ENCODE data around the gene CCSER1.
"Not testable (repeated sequence)": the region's sequence is repeated elsewhere in the genome, so short reads cannot be mapped to it uniquely, and the experiment has no call there.

Gene CCSER1

GRCh38 chr4:91212211-91212610, 1085.0 kb downstream of the CCSER1 start:
- DNase-seq: no peak

- not testable (repeated sequence) for DNase-seq
These were observed 1090.7 kb downstream of the CCSER1 start for GRCh38 chr4:91217831-91218403.

- no peak for DNase-seq
These were observed 1093.1 kb downstream of the CCSER1 start for GRCh38 chr4:91220315-91220714.

- no peak for DNase-seq
These were observed 1094.8 kb downstream of the CCSER1 start for GRCh38 chr4:91222014-91222413.

GRCh38 chr4:91226867-91227266, 1099.7 kb downstream of the CCSER1 start:
- no peak for DNase-seq

GRCh38 chr4:91228659-91229058, 1101.5 kb downstream of the CCSER1 start:
- no peak for DNase-seq

- no peak for DNase-seq
These were observed 1106.0 kb downstream of the CCSER1 start for GRCh38 chr4:91233164-91233563.

GRCh38 chr4:91243132-91243531, 1115.9 kb downstream of the CCSER1 start:
- DNase-seq: no peak

- DNase-seq: no peak
These were observed 1128.8 kb downstream of the CCSER1 start for GRCh38 chr4:91256043-91256442.

- no peak for DNase-seq
These were observed 1129.6 kb downstream of the CCSER1 start for GRCh38 chr4:91256751-91257150.

GRCh38 chr4:91257721-91258120, 1130.5 kb downstream of the CCSER1 start:
- no peak for DNase-seq

- DNase-seq: no peak
These were observed 1131.1 kb downstream of the CCSER1 start for GRCh38 chr4:91258326-91258725.

- no peak for DNase-seq
These were observed 1140.3 kb downstream of the CCSER1 start for GRCh38 chr4:91267543-91267942.

- not testable (repeated sequence) for DNase-seq
These were observed 1141.3 kb downstream of the CCSER1 start for GRCh38 chr4:91268481-91268880.

GRCh38 chr4:91268913-91269312, 1141.7 kb downstream of the CCSER1 start:
- no peak for DNase-seq

- DNase-seq: no peak
These were observed 1152.7 kb downstream of the CCSER1 start for GRCh38 chr4:91279899-91280298.

- no peak for DNase-seq
These were observed 1153.5 kb downstream of the CCSER1 start for GRCh38 chr4:91280551-91281290.

GRCh38 chr4:91282217-91282616, 1155.0 kb downstream of the CCSER1 start:
- no peak for DNase-seq

GRCh38 chr4:91283726-91284230, 1156.6 kb downstream of the CCSER1 start:
- no peak for DNase-seq

- no peak for DNase-seq
These were observed 1157.3 kb downstream of the CCSER1 start for GRCh38 chr4:91284480-91284879.

GRCh38 chr4:91285487-91285886, 1158.3 kb downstream of the CCSER1 start:
- DNase-seq: no peak

GRCh38 chr4:91288702-91289311, 1161.6 kb downstream of the CCSER1 start:
- DNase-seq: no peak

GRCh38 chr4:91298156-91298700, 1171.0 kb downstream of the CCSER1 start:
- no peak for DNase-seq

GRCh38 chr4:91298824-91299223, 1171.6 kb downstream of the CCSER1 start:
- no peak for DNase-seq

Measured in inflammatory macrophage (primary cell).